Glomerular visceral epithelial cell (primary cell): Measurements from ENCODE around the gene MRNIP.

Experiments used
- DNase-seq: peaks from one replicate; pipeline ENCODE4 v3.0.0-alpha.2; 2016; ENCODE audit errors: extremely low spot score

The MRNIP gene

DNA sequence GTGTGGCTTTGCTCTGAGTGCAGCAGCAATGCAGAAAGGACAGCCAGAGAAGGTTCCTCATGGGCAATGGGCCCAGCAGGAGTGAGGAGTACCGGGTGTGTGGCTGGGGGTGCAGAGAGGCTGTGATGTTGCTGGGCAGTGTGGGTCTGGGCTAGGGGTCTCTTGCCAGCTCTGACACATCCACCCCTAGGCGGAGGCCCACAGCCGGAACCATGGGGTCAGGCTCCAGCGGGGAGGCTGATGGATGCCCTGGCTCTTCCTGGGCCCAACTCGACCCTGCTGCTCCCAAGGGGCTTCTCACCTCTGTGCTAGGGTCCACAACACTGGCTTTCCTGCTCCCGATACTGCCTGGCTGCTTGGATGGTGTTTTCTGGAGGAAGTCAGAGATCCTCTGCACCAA, 29.2 kb upstream of the MRNIP start:
- DNase-seq = no peak

DNA sequence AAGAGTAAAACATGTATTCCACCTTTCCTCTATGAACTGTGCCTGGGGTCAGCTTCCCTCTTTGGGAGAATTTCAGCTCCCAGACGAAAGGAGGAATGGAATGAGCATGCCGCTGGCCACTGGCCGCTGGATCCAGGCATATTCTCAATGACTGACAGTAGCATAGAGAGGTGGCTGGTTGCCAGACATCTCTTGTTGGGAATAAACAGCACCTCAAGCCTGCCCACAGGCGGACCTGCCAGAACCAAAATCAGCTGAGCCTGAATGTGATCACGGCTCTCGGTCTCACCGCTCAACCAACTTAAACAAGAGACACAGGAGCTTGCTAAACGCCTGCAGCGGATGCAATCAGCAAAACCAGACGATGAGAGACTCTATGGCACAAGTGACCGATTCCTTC, 28.5 kb upstream of the MRNIP start:
- no peak for DNase-seq

DNA sequence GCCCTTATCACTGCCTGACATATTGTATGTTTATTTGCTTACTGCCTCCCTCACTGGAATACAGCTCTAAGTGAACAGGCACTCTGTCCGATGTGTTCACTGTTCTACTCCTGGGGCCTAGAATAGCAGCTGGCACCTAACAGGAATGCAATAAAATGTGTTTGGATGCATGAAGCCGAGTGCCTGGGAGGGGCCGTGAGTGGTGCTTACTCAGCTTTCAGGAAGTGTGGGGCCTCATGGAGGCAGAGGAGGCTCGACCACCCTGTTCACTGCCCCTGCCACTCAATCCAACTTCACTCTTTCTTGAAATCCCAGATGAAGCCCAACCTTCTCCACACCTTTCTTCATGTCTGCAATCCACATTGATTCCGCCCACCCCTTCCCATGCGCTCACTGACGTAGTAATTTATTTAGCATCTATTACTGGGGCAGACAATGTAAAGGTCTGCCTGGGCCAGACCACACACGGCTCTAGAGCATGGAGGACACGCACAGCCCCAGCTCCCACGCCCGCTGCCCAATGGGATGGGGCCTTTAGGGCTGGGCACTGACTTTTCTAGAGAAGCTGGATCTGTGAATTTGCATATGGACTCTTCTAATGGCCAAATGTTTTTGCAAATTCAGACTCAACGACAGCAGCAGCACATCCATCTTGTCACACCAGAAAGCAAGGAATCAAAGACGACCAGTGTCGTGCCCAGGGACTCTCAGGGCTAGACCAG, 27.7 kb upstream of the MRNIP start:
- no peak for DNase-seq

DNA sequence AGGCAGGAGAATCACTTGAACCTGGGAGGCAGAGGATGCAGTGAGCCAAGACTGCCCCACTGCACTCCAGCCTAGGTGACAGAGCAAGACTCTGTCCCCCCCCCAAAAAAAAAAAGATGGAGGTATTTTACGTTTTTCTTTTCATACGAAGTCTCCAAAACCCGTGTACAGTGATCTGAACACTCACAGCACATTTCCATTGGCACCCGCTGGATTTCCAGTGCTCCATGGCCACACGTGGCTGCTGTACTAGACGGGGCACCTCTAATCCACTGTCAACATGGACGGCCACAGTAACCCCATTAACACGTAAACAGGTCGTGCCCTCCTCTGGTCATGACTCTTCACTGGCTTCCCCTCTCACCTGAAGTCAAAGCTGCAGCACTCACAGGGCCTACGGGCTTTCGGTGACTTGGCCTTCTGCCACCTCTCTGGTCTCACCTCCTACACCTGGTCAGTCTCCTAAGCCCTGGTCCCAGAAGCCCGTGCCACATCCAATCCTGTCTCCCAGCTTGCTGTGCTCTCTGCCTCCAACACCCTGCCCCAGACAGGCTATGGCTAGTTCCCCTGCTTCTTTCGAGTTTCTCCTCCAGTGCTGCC, 27.0 kb upstream of the MRNIP start:
- no peak for DNase-seq

DNA sequence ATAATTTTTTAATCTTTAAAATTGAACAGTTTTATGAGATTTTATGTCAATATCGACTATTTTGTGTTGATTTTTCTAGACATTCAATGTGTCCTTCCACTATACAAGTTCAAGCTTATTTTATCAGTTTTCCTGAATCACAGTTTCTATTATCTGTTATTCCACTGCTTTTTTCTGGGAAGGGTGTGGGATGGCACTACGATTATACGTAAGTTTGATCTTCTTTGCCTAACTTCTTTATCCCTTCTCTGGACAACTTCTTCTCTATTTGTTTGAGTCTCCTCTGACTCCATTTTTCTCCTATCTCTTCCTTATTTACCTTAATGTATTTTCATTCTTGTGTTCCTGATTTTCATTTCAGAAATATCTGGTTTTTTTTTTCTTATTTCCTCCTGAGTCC, 24.5 kb upstream of the MRNIP start:
- DNase-seq = no peak

DNA sequence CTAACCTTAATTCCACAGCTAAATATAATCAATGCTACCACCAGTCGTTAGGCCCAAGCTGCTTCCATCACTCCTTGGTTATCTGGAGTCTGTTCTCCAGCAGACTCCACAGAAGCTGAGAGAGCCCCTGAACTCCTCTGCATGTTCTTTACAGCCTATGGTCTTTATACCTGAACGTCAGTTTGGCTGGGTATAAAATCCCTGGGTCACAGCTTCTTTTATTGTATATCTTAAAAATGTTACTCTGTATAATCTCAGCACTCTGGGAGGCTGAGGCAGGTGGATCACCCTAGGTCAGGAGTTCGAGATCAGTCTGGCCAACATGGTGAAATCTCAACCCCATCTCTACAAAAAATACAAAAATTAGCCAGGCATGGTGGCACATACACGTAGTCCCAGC, 23.7 kb upstream of the MRNIP start:
- no peak for DNase-seq

DNA sequence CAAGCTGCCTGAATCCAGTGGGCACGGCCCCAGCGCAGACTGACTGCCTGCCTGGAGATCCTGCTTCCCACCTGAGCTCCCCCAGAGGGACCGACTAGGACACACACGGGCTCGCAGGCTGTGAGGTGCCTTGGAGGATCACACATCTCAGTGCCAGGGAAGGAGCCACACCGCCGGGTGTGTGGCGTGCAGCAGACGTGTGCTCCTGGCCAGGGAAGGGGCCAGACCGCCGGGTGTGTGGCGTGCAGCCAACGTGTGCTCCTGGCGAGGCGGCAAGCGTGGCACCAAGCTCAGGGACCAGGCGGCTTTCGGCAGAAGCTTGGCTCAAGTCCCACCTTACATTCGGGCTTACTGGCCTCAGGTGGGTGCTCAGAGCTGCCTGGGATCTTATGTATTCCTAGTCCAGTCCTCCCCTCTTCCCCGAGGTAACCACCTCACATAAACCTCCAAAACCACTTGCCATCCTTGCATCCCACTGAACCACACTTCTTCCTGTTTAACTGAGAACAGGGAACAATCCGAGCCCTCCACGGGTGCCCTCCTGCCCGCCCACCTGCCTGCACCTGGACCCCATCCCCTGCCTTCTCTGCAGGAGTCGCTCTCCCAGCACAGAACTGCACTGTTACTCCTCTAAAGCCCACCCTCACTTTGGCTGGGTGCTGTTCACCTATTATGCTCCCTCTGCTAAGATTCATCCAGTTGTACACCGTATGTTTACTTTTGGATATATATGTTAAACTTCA, 22.4 kb upstream of the MRNIP start:
- no peak for DNase-seq

DNA sequence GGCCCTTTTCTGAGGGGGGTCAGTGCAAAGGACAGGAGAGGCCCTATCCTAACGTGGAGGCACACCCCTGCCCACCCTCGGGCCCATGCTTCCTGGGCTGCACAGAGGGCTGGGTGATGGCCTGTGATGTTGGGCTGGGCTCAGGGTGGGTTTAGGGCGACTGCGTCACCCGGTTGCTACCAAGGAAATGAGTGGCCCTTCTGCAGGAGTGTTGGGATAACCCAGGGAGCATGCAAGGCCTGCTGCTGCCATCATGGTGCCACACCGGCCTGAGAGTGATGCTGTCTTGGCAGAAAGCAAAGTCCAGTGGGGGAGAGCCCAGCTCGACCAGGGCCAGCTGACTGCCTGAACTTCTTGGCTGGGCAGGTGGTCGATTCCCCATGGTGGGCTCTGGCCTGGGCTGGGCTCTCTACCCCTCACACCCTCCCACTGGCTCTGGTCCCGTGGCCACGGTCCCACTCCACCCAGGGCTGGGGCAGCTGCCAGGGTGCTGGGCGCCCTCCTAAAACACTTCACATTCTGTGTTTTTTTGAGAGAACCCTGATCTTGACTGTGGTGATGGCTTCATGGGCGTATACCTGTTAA, 21.5 kb upstream of the MRNIP start:
- DNase-seq = no peak

DNA sequence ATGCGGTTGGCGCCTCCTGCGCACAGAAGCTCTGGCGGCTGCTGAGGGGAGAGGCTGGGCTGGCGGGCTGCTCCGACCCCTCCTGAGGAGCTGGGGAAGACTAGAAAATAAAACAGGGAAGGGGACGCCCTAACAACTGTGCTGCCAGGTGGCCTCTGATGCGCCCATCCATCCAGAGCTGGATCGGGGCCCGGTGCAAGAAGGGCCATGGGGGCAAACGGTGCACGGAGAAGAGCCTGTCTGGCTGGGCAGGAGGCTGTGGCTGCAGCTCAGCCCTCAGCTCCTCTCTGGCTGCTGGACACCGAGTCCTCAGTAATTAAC, 21.0 kb upstream of the MRNIP start:
- no peak for DNase-seq

DNA sequence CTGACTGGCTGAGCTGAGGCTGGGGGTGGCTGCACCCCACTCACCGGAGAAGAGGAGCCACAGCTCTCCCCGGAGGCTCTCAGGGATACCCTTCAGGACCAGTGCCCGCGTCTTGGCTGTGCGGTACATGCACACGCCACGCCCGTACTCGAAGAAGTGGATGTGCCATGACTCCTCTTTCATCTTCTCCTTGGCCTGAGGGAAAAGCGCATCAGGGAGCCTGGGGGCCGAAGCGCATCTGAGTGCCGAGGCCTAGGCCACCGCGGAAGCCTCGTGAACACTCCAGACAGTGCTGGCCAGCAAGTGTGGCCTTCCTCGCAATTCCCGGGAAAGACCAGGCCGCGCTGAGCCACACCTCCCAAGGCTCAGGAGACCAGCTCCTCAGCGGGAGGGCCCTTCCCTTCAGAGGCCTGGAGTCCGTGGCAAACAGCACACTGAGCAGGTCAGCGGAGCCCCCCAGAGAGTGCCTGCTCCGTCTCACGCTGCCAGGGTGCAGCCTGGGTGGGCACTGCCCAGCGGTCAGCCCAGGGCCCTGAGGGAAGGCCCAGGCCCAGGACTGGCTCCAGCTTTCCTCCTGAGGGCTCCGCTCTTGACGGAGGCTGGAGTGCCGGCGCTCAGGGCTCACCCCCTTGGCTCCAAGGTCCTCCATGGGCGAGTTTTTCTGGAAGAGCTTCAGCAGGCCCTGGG, 20.5 kb upstream of the MRNIP start:
- no peak for DNase-seq

DNA sequence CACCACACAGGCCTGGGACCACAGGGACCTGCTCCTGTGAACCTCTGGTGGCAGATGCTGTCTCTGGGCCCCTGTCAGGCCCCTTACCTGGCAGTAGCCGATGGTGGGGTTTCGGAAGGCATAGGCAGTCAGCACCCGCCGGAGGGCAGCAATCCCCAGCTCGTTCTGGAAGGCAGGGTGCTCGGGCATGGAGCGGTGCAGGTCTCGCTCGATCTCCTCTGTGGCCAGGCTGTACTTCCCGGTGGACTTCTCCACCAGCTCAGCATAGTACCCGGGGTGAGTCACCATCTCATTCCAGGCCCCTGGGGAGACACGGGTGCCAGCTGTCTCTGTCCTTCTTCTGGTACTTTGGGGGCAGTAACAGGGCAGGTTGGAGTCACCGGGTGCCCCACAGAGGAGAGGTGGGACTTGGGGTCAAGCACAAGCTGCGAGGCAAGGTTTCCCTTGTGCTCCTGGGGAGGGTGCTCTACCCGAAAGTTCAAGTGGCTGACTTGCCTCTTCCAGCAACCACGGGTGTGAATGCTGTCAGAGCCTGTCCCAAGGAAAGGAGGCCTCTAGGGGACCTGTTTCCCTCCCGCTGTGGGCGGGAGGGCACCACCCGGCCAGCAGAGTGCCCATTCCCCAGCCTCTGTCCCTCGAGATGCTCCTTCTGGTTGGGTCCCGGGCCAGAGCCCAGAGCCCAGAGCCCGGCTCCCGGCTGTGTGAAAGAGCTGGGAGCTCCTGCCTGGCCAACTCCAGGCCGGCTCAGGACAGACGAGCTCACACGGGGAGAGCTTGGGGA, 19.8 kb upstream of the MRNIP start:
- DNase-seq = peak; percentile 30

DNA sequence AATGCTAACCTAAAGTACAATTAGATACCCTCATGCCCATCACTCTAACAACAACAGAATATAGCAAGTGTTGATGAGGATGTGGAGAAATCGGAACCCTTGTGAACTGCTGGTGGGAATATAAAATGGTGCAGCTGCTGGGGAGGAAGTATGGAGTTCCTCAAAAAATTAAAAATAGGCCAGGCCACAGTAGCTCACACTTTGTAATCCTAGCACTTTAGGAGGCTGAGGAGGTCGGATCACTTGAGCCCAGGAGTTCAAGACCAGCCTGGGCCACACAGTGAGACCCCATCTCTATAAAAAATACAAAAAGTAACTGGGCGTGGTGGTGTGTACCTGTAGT, 18.0 kb upstream of the MRNIP start:
- no peak for DNase-seq

DNA sequence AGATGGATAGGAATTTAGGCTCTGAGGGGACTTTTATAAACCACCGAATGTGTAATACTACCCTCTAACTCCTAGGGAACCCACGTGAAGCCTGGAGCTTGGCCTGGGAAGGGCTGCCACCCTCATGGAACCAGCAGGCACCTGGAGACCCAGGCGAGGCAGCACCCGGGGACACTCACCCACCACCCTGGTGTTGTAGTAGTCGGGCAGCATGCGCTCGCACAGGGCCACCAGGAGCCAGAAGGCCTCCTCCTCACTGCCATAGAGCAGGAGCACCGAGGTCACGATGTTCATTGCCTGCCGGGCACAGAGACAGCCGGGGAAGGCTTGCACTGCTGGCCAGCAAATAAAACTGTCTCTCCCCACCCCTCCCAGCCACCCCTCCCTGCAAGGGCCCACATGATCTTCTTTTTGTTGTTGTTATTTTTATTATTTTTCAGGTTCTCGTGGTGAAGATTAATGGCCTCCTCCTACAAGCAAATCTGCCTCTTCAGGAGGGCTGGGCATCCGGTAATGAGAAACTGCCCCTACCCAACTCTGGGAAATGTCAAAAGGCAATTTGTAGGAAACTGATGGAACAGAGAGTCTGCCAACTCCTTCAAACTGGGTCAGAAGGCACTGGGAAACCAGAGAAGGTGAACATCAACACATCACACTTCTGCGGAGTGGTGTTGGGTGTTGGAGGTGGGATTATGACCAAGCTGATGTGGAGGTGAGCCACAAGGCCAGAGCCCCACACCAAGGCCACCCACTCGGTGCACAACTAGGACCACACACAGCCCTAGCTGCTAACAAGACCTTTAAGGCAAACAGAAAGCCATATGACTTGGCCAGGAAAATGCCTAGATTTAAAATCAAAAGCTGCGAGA, 17.4 kb upstream of the MRNIP start:
- DNase-seq = no peak

DNA sequence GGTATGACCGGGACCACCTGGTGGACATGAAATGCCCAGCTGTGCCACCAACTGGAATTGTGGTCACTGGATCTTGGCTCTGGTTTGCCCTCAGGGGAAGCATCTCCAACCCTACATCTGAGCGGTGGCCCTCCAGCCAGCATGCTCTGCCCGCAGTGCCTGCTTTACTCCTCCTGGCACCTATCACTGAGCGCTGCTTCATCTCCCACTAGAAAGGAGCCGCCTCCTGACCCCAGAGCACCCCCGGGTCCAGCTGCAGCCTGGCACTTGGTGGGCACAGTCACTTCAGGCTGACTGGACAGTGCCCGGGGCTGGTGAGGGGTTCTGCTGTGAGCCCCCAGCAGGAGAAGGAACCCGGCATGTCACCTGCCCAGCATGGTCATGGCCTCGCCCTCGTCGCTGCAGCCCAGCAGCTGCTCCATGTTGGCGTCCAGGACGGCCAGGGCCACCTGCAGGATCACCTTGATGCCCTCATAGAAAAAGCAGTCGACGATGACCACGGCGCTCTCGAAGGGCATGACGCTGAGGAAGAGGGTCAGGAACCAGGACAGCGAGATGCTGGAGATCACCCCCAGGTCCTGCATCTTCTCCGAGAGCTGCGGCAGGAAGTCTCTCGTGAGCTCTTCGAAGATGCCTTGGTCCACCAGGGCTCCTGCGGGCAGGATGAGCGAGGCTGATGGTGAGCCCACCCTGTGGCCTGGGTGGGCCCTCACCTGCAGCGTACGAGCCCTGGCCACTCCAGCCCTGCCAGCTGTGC, 16.1 kb upstream of the MRNIP start:
- no peak for DNase-seq

DNA sequence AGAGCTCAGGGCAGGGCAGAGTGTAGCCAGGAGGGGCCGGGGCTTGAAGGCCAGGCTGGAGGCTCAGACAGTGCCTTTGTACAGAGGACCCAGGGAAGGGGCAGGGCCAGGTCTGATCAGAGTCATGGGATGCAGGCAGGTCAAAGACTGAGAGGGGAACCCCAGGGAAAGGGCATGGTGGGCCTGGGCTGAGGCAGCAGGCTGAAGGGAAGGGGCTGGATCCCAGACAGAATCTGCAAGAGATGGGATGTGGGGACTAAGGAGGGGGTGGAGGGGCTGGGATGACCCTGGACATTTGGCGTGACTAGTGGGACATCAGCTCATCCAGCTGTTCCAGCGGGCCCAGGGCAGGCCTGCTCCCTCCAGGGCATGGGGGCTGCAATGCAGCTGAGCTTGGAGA, 15.5 kb upstream of the MRNIP start:
- DNase-seq = no peak

DNA sequence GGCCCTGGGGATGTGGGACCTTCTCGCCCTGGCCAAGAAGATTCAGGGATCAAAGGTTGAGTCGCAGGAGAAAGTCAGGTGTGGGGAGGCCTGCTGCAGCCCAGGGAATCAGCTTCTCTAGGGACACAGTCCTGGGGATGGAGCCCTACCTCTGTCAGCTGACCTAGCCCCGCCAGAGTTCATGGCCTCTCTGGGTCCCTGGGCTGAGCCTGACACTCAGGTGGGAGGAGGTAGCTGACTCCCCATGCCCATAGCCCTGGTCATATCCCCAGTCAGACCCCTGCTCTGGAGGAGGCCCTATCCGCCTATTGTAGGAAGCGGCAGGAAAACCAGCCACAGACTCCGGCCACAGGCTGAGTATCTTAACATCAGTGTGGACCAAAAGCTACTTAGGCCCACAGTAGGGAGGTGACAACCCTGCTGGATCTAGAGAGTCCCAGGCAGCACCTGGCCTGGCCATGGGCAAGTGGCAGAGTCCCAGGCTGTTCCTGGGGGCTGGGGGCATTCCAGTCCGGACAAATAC, 15.0 kb upstream of the MRNIP start:
- no peak for DNase-seq

DNA sequence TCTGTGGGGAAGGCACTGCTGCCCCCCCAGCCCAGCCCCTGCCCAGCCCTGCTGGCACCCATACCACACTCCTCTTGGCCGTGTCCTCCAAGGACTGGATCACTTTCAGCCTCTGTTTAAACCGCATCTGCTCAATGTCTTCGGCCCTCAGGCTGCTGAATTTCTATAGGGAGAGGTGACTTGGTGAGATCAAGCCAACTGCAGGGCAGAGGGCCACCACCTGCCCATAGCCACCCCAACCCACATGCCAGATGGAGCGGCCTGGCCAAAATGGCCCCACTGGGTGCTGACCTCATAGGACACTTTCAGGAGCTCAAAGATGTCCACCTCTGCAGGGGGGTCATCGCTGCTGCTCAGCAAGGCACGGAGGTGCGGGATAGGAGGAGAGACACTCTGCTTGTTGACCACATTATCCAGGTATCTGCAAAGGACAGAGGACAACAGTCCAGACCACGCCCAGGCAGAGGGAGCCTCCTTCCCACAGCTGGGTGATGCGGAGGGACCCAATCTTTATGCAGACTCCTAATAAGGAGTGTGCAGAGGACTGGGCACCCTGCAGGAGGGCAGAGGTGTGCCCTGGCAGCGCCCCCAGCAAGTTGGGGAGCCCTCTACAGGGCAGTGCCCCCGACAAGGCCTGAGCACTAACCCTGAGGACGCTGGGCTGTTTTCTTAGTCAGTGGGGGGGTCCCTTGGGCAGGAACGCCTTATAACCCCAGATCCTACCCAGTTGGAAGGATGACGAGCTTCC, 14.4 kb upstream of the MRNIP start:
- no peak for DNase-seq

DNA sequence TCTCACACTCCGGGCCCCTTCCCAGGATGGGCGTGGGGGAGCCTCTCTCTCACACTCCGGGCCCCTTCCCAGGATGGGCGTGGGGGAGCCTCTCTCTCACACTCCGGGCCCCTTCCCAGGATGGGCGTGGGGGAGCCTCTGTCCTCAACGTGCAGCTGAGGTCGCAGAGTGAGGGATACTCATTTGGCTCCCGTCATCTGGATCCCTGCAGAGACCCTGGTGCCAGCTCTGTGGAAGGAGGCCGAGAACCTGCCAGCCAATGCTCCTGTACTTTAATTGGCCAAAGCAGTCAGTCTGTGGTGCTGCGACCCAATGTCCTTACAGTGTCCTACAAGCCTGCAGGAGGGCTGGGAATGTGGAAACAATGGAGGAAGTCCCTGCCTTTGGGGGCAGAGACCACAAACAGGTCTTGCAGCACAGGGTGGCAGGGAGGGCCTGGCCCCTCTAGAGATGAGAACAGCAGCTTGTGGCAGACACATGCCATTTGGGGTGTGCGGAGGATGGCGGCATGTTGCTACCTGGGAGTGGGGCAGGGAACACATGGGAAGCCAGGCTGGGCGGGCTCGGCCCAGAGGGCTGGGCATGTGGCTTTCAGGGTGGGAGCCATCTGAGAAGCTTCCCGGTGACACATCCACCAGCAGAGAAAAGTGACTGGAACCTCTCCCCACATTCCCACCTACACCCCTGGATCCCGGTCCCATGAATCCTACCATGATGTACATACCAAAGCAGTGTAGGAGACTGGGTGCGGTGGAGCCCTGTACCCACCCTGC, 13.6 kb upstream of the MRNIP start:
- no peak for DNase-seq
